ENCODE data around the gene PDCD1. TPM values are rescaled to one million over a fixed set of nuclear protein-coding genes. Genes with fewer than 3 reads are reported as not detected.

Gene PDCD1
- total RNA-seq, 1 experiment from 2014 or later, result 1.0 TPM

- Histone ChIP-seq H3K4me3 (ENCODE audit: insufficient read depth, low read depth, low read length) (no peak overlapping the region), H3K27me3 (ENCODE audit: control insufficient read depth, insufficient read depth, low read length) (no peaks in the 10 kb centered on the region), H3K36me3 (replicated peaks; ENCODE audit: control insufficient read depth, insufficient read depth, low read length) (no peaks in the 10 kb centered on the region)
- DNase-seq, result peak; percentile 58
Measured at GRCh38 chr2:241816431-241817121, 42.1 kb downstream of the PDCD1 start.

- Histone ChIP-seq H3K36me3 (replicated peaks; ENCODE audit: control insufficient read depth, insufficient read depth, low read length) (no peaks in the 10 kb centered on the region), H3K4me3 (ENCODE audit: insufficient read depth, low read depth, low read length) (no peak overlapping the region), H3K27me3 (ENCODE audit: control insufficient read depth, insufficient read depth, low read length) (no peaks in the 10 kb centered on the region)
- peak; percentile 67 for DNase-seq
Measured at GRCh38 chr2:241815477-241816430, 42.9 kb downstream of the PDCD1 start.

- DNase-seq, result peak; percentile 71
- H3K4me3 ChIP-seq (ENCODE audit: insufficient read depth, low read depth, low read length), result no peak overlapping the region
- H3K27me3 ChIP-seq (ENCODE audit: control insufficient read depth, insufficient read depth, low read length), result no peaks in the 10 kb centered on the region
- no peaks in the 10 kb centered on the region for H3K36me3 ChIP-seq (replicated peaks; ENCODE audit: control insufficient read depth, insufficient read depth, low read length)
Measured at GRCh38 chr2:241814643-241815476, 43.8 kb downstream of the PDCD1 start.

GRCh38 chr2:241814393-241814642 is 44.4 kb downstream of the PDCD1 start:
- Histone ChIP-seq H3K36me3 (replicated peaks; ENCODE audit: control insufficient read depth, insufficient read depth, low read length) (no peaks in the 10 kb centered on the region), H3K27me3 (ENCODE audit: control insufficient read depth, insufficient read depth, low read length) (no peaks in the 10 kb centered on the region), H3K4me3 (ENCODE audit: insufficient read depth, low read depth, low read length) (no peak overlapping the region)
- peak; percentile 61 for DNase-seq

- peak; percentile 40 for DNase-seq
- no peak overlapping the region for H3K4me3 ChIP-seq (ENCODE audit: insufficient read depth, low read depth, low read length)
- no peaks in the 10 kb centered on the region for H3K27me3 ChIP-seq (ENCODE audit: control insufficient read depth, insufficient read depth, low read length)
- no peaks in the 10 kb centered on the region for H3K36me3 ChIP-seq (replicated peaks; ENCODE audit: control insufficient read depth, insufficient read depth, low read length)
Measured at GRCh38 chr2:241813644-241814392, 44.9 kb downstream of the PDCD1 start.

- no peak overlapping the region for H3K4me3 ChIP-seq (ENCODE audit: insufficient read depth, low read depth, low read length)
- DNase-seq, result peak; percentile 54
- no peaks in the 10 kb centered on the region for H3K27me3 ChIP-seq (ENCODE audit: control insufficient read depth, insufficient read depth, low read length)
Measured at GRCh38 chr2:241812730-241813643, 45.7 kb downstream of the PDCD1 start.

GRCh38 chr2:241811952-241812729 is 46.6 kb downstream of the PDCD1 start:
- Histone ChIP-seq H3K27me3 (ENCODE audit: control insufficient read depth, insufficient read depth, low read length) (no peaks in the 10 kb centered on the region), H3K4me3 (ENCODE audit: insufficient read depth, low read depth, low read length) (no peak overlapping the region), H3K36me3 (replicated peaks; ENCODE audit: control insufficient read depth, insufficient read depth, low read length) (no peaks in the 10 kb centered on the region)
- DNase-seq, result peak; percentile 60

More at GRCh38 chr2:241812730-241813643, 45.7 kb downstream of the PDCD1 start:
- H3K36me3 ChIP-seq (replicated peaks; ENCODE audit: control insufficient read depth, insufficient read depth, low read length), result no peaks in the 10 kb centered on the region

GRCh38 chr2:241811201-241811951 is 47.3 kb downstream of the PDCD1 start:
- Histone ChIP-seq H3K27me3 (ENCODE audit: control insufficient read depth, insufficient read depth, low read length) (no peaks in the 10 kb centered on the region), H3K36me3 (replicated peaks; ENCODE audit: control insufficient read depth, insufficient read depth, low read length) (no peaks in the 10 kb centered on the region), H3K4me3 (ENCODE audit: insufficient read depth, low read depth, low read length) (no peak overlapping the region)
- peak; percentile 65 for DNase-seq

- no peaks in the 10 kb centered on the region for H3K36me3 ChIP-seq (replicated peaks; ENCODE audit: control insufficient read depth, insufficient read depth, low read length)
- H3K27me3 ChIP-seq (ENCODE audit: control insufficient read depth, insufficient read depth, low read length), result no peaks in the 10 kb centered on the region
- peak; percentile 68 for DNase-seq
- H3K4me3 ChIP-seq (ENCODE audit: insufficient read depth, low read depth, low read length), result no peak overlapping the region
Measured at GRCh38 chr2:241810307-241811200, 48.1 kb downstream of the PDCD1 start.

GRCh38 chr2:241809383-241810306 is 49.0 kb downstream of the PDCD1 start:
- H3K36me3 ChIP-seq (replicated peaks; ENCODE audit: control insufficient read depth, insufficient read depth, low read length), result no peaks in the 10 kb centered on the region
- H3K4me3 ChIP-seq (ENCODE audit: insufficient read depth, low read depth, low read length), result no peak overlapping the region
- peak; percentile 68 for DNase-seq
- H3K27me3 ChIP-seq (ENCODE audit: control insufficient read depth, insufficient read depth, low read length), result no peaks in the 10 kb centered on the region

All from H7 (cell line).